ENCODE results near the gene B3GALT4.
"Not testable (repeated sequence)": the region's sequence is repeated elsewhere in the genome, so short reads cannot be mapped to it uniquely, and the experiment has no call there.

- TF ChIP-seq CTCF (IDR thresholded peaks at IDR 0.05; ENCODE audit: insufficient read depth, low read length, poor library complexity, severe bottlenecking); EZH2phosphoT487 (conservative IDR thresholded peaks at IDR 0.05; ENCODE audit: low read length): not testable (repeated sequence)
Measured at GRCh38 chr6:33275795-33276580, 935 bp upstream of the B3GALT4 start.
